ENCODE results near the gene PHRF1. TPM values are rescaled to one million over a fixed set of nuclear protein-coding genes. Genes with fewer than 3 reads are reported as not detected.

Gene PHRF1
- total and polyA plus RNA-seq, 7 experiments from 2014 or later: 6.2 to 55.2 (median 47.5) TPM

- POLR2A ChIA-PET: interaction anchor here (1.3 to 9.5 kb wide), 4 partner anchors 13 to 207 kb away, joined by 4 to 68 read pairs (median 10); partner anchors contain the start of genes DEAF1 and TMEM80
- Mint-ChIP-seq H3K4me3 (peak overlapping the region in 9 of 10 donors; percentile 32 to 71 (median 53)), H3K27ac (peak overlapping the region in 3 of 9 donors; percentile 19 to 55 (median 24))
Observed at GRCh38 chr11:556662-557256, 19.5 kb upstream of the PHRF1 start.

DNA sequence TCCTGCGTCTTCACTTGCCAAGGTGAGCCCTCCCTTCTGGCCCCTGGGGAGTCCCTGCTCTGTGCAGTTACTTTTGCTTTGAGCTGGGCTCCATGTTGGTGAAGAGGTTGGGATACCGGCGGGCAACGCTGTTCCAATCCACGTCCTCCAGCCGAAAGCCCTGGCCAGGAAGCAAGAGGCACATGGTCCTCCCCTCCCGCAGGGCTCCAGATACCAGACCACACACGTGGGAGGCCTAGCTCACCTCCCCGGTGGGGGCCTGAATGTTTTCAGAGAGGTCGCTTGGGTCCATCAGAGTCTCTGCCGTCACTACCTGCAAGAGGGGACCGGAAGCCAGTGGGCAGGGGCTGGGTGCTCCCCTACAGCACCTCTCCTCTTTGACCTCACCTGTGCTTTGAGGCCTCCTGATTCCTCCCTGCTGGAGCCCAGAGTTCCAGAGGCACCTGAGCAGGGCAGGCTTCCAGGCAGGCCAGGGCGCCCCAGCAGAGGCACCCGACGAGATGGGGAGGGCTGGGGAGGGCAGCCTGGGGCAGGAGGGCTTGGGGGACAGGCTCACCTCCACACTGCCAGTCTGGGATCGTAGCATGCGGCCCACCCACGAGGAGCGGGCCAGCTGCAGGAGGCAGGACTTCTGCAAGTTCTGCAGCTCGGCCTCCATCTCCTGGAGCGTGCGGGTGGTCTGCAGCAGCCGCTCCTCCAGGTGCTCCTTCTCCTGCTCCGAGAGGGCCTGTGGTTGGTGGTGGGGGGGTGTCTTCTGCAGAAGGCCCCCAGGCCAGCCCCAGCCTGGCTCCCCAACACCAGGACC, 18.7 kb upstream of the PHRF1 start:
- peaks cover 4 to 17% (median 9%) of the 10 kb centered on the region in 7 donors for H3K4me1 Mint-ChIP-seq
- H3K27ac ChIP-seq (ENCODE audit: low read depth, low read length): no peak overlapping the region

More at GRCh38 chr11:556662-557256, 19.5 kb upstream of the PHRF1 start:
- CTCF ChIA-PET: interaction anchor here (1.1 to 5.6 kb wide), 4 partner anchors 9 to 170 kb away, joined by 3 to 41 read pairs (median 16); no protein-coding TSS in a partner anchor
- Mint-ChIP-seq H3K4me1 (peaks cover 4 to 16% (median 9%) of the 10 kb centered on the region in 7 donors), H3K36me3 (peaks cover 0 to 2% (median 0%) of the 10 kb centered on the region in 5 donors), H3K9me3 (no peaks in the 10 kb centered on the region), H3K27me3 (peaks cover 0 to 18% (median 0%) of the 10 kb centered on the region in 5 donors)
- Histone ChIP-seq H3K4me1 (ENCODE audit: control insufficient read depth in 2 of 2, insufficient read depth in 2 of 2, low read length in 2 of 2) (peaks cover 18 to 22% of the 10 kb centered on the region in 2 donors), H3K9me3 (ENCODE audit: control insufficient read depth in 2 of 3, low read length in 3 of 3) (no peaks in the 10 kb centered on the region), H3K27ac (ENCODE audit: low read depth, low read length) (no peak overlapping the region), H3K27me3 (ENCODE audit: control insufficient read depth in 2 of 2, insufficient read depth in 2 of 2, low read length in 2 of 2) (no peaks in the 10 kb centered on the region), H3K4me3 (ENCODE audit: low read length) (no peak overlapping the region), H3K36me3 (ENCODE audit: control insufficient read depth in 2 of 3, insufficient read depth in 3 of 3, low read length in 3 of 3) (no peaks in the 10 kb centered on the region)
- no peak for ATAC-seq
- DNase-seq: peak in 1 of 9 donors; percentile 23
- intact Hi-C loops (cut with micrococcal nuclease): no loop called here

GRCh38 chr11:558503-558902, 17.8 kb upstream of the PHRF1 start:
- POLR2A ChIA-PET: interaction anchor here (0.7 to 9.5 kb wide), 5 partner anchors 11 to 166 kb away, joined by 6 to 68 read pairs (median 16); partner anchors contain the start of genes PHRF1 and RNH1

More for the DNA sequence above, 18.7 kb upstream of the PHRF1 start:
- DNase-seq: peak in 2 of 9 donors; percentile 13 to 16
- Histone ChIP-seq H3K27me3 (ENCODE audit: control insufficient read depth in 2 of 2, insufficient read depth in 2 of 2, low read length in 2 of 2) (no peaks in the 10 kb centered on the region), H3K4me1 (ENCODE audit: control insufficient read depth in 2 of 2, insufficient read depth in 2 of 2, low read length in 2 of 2) (peaks cover 21 to 30% of the 10 kb centered on the region in 2 donors), H3K4me3 (ENCODE audit: low read length) (no peak overlapping the region), H3K9me3 (ENCODE audit: control insufficient read depth in 2 of 3, low read length in 3 of 3) (no peaks in the 10 kb centered on the region), H3K36me3 (ENCODE audit: control insufficient read depth in 2 of 3, insufficient read depth in 3 of 3, low read length in 3 of 3) (no peaks in the 10 kb centered on the region)
- Mint-ChIP-seq H3K36me3 (peaks cover 0 to 2% (median 0%) of the 10 kb centered on the region in 5 donors), H3K27me3 (peaks cover 0 to 18% (median 0%) of the 10 kb centered on the region in 5 donors), H3K4me3 (peak overlapping the region in 6 of 10 donors; percentile 25 to 71 (median 40)), H3K27ac (peak overlapping the region in 3 of 9 donors; percentile 24 to 56 (median 55)), H3K9me3 (no peaks in the 10 kb centered on the region)
- intact Hi-C loops (cut with micrococcal nuclease): no loop called here
- ATAC-seq: no peak
- ChIA-PET CTCF (interaction anchor here (0.6 to 5.6 kb wide), 3 partner anchors 92 to 170 kb away, joined by 3 to 41 read pairs (median 28); no protein-coding TSS in a partner anchor), POLR2A (interaction anchor here (0.7 to 9.5 kb wide), 4 partner anchors 12 to 167 kb away, joined by 6 to 68 read pairs (median 16); no protein-coding TSS in a partner anchor)

GRCh38 chr11:559020-559620, 17.1 kb upstream of the PHRF1 start:
- DNase-seq (peak in 2 of 9 donors; percentile 35 to 46), ATAC-seq (no peak)
- Mint-ChIP-seq H3K27me3 (peaks cover 0 to 18% (median 0%) of the 10 kb centered on the region in 5 donors), H3K27ac (peak overlapping the region in 7 of 9 donors; percentile 35 to 90 (median 65)), H3K4me3 (peak overlapping the region in 4 of 10 donors; percentile 42 to 91 (median 68)), H3K36me3 (peaks cover 0 to 5% (median 0%) of the 10 kb centered on the region in 5 donors), H3K9me3 (no peaks in the 10 kb centered on the region), H3K4me1 (peaks cover 4 to 17% (median 10%) of the 10 kb centered on the region in 7 donors)
- H3K27me3 ChIP-seq (ENCODE audit: control insufficient read depth in 2 of 2, insufficient read depth in 2 of 2, low read length in 2 of 2): no peaks in the 10 kb centered on the region
- intact Hi-C loops (cut with micrococcal nuclease): no loop called here
- H3K27ac ChIP-seq (ENCODE audit: low read depth, low read length): peak overlapping the region; percentile 8
- ChIA-PET CTCF (no interaction called here), POLR2A (interaction anchor here (0.6 to 9.5 kb wide), 7 partner anchors 10 to 165 kb away, joined by 3 to 68 read pairs (median 6); partner anchors contain the start of genes PHRF1 and RNH1)
- no peak overlapping the region for H3K4me3 ChIP-seq (ENCODE audit: low read length)
- H3K4me1 ChIP-seq (ENCODE audit: control insufficient read depth in 2 of 2, insufficient read depth in 2 of 2, low read length in 2 of 2): peaks cover 20 to 23% of the 10 kb centered on the region in 2 donors
- peaks cover 0 to 11% (median 0%) of the 10 kb centered on the region in 3 experiments for H3K36me3 ChIP-seq (ENCODE audit: control insufficient read depth in 2 of 3, insufficient read depth in 3 of 3, low read length in 3 of 3)
- no peaks in the 10 kb centered on the region for H3K9me3 ChIP-seq (ENCODE audit: control insufficient read depth in 2 of 3, low read length in 3 of 3)

More at GRCh38 chr11:558503-558902, 17.8 kb upstream of the PHRF1 start:
- CTCF ChIA-PET: no interaction called here
- no peak for ATAC-seq
- Histone ChIP-seq H3K4me1 (ENCODE audit: control insufficient read depth in 2 of 2, insufficient read depth in 2 of 2, low read length in 2 of 2) (peaks cover 21 to 29% of the 10 kb centered on the region in 2 donors), H3K4me3 (ENCODE audit: low read length) (no peak overlapping the region), H3K27me3 (ENCODE audit: control insufficient read depth in 2 of 2, insufficient read depth in 2 of 2, low read length in 2 of 2) (no peaks in the 10 kb centered on the region), H3K36me3 (ENCODE audit: control insufficient read depth in 2 of 3, insufficient read depth in 3 of 3, low read length in 3 of 3) (peaks cover 0 to 5% (median 0%) of the 10 kb centered on the region in 3 experiments), H3K9me3 (ENCODE audit: control insufficient read depth in 2 of 3, low read length in 3 of 3) (no peaks in the 10 kb centered on the region), H3K27ac (ENCODE audit: low read depth, low read length) (peak overlapping the region; percentile 8)
- peaks cover 0 to 18% (median 0%) of the 10 kb centered on the region in 5 donors for H3K27me3 Mint-ChIP-seq
- H3K9me3 Mint-ChIP-seq: no peaks in the 10 kb centered on the region
- no peak for DNase-seq
- peaks cover 4 to 17% (median 9%) of the 10 kb centered on the region in 7 donors for H3K4me1 Mint-ChIP-seq
- intact Hi-C loops (cut with micrococcal nuclease): no loop called here
- peak overlapping the region in 1 of 9 donors; percentile 48 for H3K27ac Mint-ChIP-seq
- peaks cover 0 to 3% (median 0%) of the 10 kb centered on the region in 5 donors for H3K36me3 Mint-ChIP-seq
- no peak overlapping the region for H3K4me3 Mint-ChIP-seq

- CTCF ChIA-PET: interaction anchor here (1.0 kb wide), 1 partner anchor 188 kb away, joined by 3 read pairs; the partner anchor contains the start of gene TALDO1
- peak in 2 of 9 donors; percentile 32 to 34 for DNase-seq
- H3K4me3 Mint-ChIP-seq: peak overlapping the region; percentile 66 to 91 (median 83)
Observed at GRCh38 chr11:559712-560304, 16.5 kb upstream of the PHRF1 start.

More at GRCh38 chr11:559712-560304, 16.5 kb upstream of the PHRF1 start:
- no peaks in the 10 kb centered on the region for H3K9me3 Mint-ChIP-seq
- peaks cover 14 to 17% of the 10 kb centered on the region in 2 donors for H3K4me1 ChIP-seq (ENCODE audit: control insufficient read depth in 2 of 2, insufficient read depth in 2 of 2, low read length in 2 of 2)
- ATAC-seq: no peak
- peak overlapping the region; percentile 53 for H3K4me3 ChIP-seq (ENCODE audit: low read length)
- no peaks in the 10 kb centered on the region for H3K27me3 ChIP-seq (ENCODE audit: control insufficient read depth in 2 of 2, insufficient read depth in 2 of 2, low read length in 2 of 2)
- peaks cover 0 to 18% (median 0%) of the 10 kb centered on the region in 5 donors for H3K27me3 Mint-ChIP-seq
- intact Hi-C loops (cut with micrococcal nuclease): loop anchor here (1.0 to 10.0 kb wide), 11 partner anchors 8 to 237 kb away; partner anchors contain the start of genes LRRC56 (in 2 of the 2), PHRF1 (in 2 of the 2), CEND1 (in 1 of the 2) and DEAF1 (in 1 of the 2)
- H3K9me3 ChIP-seq (ENCODE audit: control insufficient read depth in 2 of 3, low read length in 3 of 3): no peaks in the 10 kb centered on the region
- H3K27ac ChIP-seq (ENCODE audit: low read depth, low read length): peak overlapping the region; percentile 82
- peaks cover 0 to 5% (median 0%) of the 10 kb centered on the region in 5 donors for H3K36me3 Mint-ChIP-seq
- POLR2A ChIA-PET: interaction anchor here (0.6 to 9.5 kb wide), 10 partner anchors 9 to 165 kb away, joined by 3 to 68 read pairs (median 4); partner anchors contain the start of genes IRF7, PHRF1 and RNH1
- peaks cover 4 to 17% (median 9%) of the 10 kb centered on the region in 7 donors for H3K4me1 Mint-ChIP-seq
- H3K27ac Mint-ChIP-seq: peak overlapping the region; percentile 30 to 93 (median 84)
- peaks cover 0 to 14% (median 0%) of the 10 kb centered on the region in 3 experiments for H3K36me3 ChIP-seq (ENCODE audit: control insufficient read depth in 2 of 3, insufficient read depth in 3 of 3, low read length in 3 of 3)
